H1 (cell line): Measurements from ENCODE around the gene USP3. TPM values are rescaled to one million over a fixed set of nuclear protein-coding genes. Genes with fewer than 3 reads are reported as not detected.

Experiments used
- CTCF ChIA-PET: fragments of 300-600 bp; sonication (Branson Sonifier 250); formaldehyde crosslinking; loops from one replicate; lab custom pipeline; 2021; ENCODE audit not compliant: partially characterized antibody; lab: Charles Lee
- POLR2A ChIA-PET: fragments of 300-600 bp; sonication (Branson Sonifier 250); formaldehyde crosslinking; loops from one replicate; lab custom pipeline; 2021; ENCODE audit warnings: inconsistent platforms; ENCODE audit not compliant: partially characterized antibody; lab: Charles Lee
- DNase-seq, 2 experiments: peaks; one replicate each; pipeline versions ENCODE4 v3.0.0 to v3.0.0-alpha.2; 2010 to 2022; ENCODE audit warnings: low spot score in 2 of 2, low read depth in 1 of 2, mixed read lengths in 1 of 2
- FAIRE-seq: peaks from 2 replicates; lab custom pipeline; 2011; peaks lifted over from hg19 to GRCh38; lab: Jason Lieb, UNC
- H2AFZ ChIP-seq: 2 replicates; pipeline ENCODE4 v1.8.1; 2012; ENCODE audit warnings: low read length, inconsistent platforms
- H2AK5ac ChIP-seq: 2 replicates; pipeline ENCODE4 v1.6.1; 2013; ENCODE audit warnings: low read depth, low read length
- H2BK120ac ChIP-seq: replicated peaks from 2 replicates; pipeline ENCODE3; 2013; ENCODE audit warnings: low read depth, low read length, inconsistent platforms
- H2BK12ac ChIP-seq: 2 replicates; pipeline ENCODE4 v1.6.1; 2013; ENCODE audit warnings: low read depth, low read length
- H2BK15ac ChIP-seq: 2 replicates; pipeline ENCODE4 v1.6.1; 2013; ENCODE audit warnings: low read length
- H2BK20ac ChIP-seq: 2 replicates; pipeline ENCODE4 v1.6.1; 2013; ENCODE audit warnings: low read length
- H2BK5ac ChIP-seq: 2 replicates; pipeline ENCODE4 v1.6.1; 2013; ENCODE audit warnings: low read depth, low read length
- H3K14ac ChIP-seq: 2 replicates; pipeline ENCODE4 v1.6.1; 2013; ENCODE audit warnings: inconsistent platforms; ENCODE audit not compliant: insufficient read length
- H3K18ac ChIP-seq: 2 replicates; pipeline ENCODE4 v1.6.1; 2013; ENCODE audit warnings: low read length; ENCODE audit errors: extremely low read depth
- H3K23ac ChIP-seq: 2 replicates; pipeline ENCODE4 v1.6.1; 2013; ENCODE audit warnings: inconsistent platforms; ENCODE audit not compliant: insufficient read length
- H3K23me2 ChIP-seq: 2 replicates; pipeline ENCODE4 v1.6.1; 2013; ENCODE audit warnings: low read depth, low read length
- H3K27ac ChIP-seq: 2 replicates; pipeline ENCODE4 v1.6.1; 2011; ENCODE audit warnings: low read depth, low read length, inconsistent platforms
- H3K27me3 ChIP-seq, 4 experiments: replicated peaks in 1 of 4; 1 replicate in 1 of 4; 2 replicates in 3 of 4; pipeline versions ENCODE4 v1.6.1 to v1.8.1; 2011 to 2013; ENCODE audit warnings: low read length in 3 of 4, mild to moderate bottlenecking in 3 of 4, inconsistent platforms in 2 of 4, mixed read lengths in 2 of 4, moderate library complexity in 1 of 4; ENCODE audit not compliant: control insufficient read depth in 3 of 4, insufficient read depth in 3 of 4; ENCODE audit errors: extremely low read depth in 1 of 4
- H3K36me3 ChIP-seq, 4 experiments: 2 replicates each; pipeline versions ENCODE4 v1.6.1 to v1.8.1; 2011 to 2013; ENCODE audit warnings: mild to moderate bottlenecking in 4 of 4, low read length in 3 of 4, moderate library complexity in 2 of 4, control low read depth in 1 of 4, inconsistent platforms in 1 of 4; ENCODE audit not compliant: insufficient read depth in 4 of 4, control insufficient read depth in 2 of 4
- H3K4ac ChIP-seq: replicated peaks from 2 replicates; pipeline ENCODE3; 2013; ENCODE audit warnings: low read length, low read depth, mixed read lengths, inconsistent platforms; ENCODE audit not compliant: insufficient read length
- H3K4me1 ChIP-seq, 4 experiments: replicated peaks in 1 of 4; 1 replicate in 1 of 4; 2 replicates in 3 of 4; pipeline versions ENCODE4 v1.6.1 to v1.8.1; 2011 to 2013; ENCODE audit warnings: low read length in 3 of 4, inconsistent platforms in 2 of 4, mixed read lengths in 1 of 4; ENCODE audit not compliant: insufficient read depth in 4 of 4, control insufficient read depth in 3 of 4
- H3K4me2 ChIP-seq, 2 experiments: 2 replicates each; pipeline versions ENCODE4 v1.6.1 to v1.8.1; 2011 to 2013; ENCODE audit warnings: low read depth in 2 of 2, low read length in 2 of 2, control low read depth in 1 of 2, inconsistent platforms in 1 of 2, mild to moderate bottlenecking in 1 of 2; ENCODE audit not compliant: insufficient read depth in 1 of 2
- H3K4me3 ChIP-seq, 4 experiments: fragments of 200-600, 300-600 bp in 1 of 4; sonication (generic), shearing (Covaris generic), sonication (Bioruptor Twin) in 1 of 4; 2 replicates each; pipeline versions ENCODE4 v1.5.1 to v1.8.1; 2011 to 2016; ENCODE audit warnings: low read length in 4 of 4, low read depth in 3 of 4, control low read depth in 2 of 4, inconsistent platforms in 2 of 4, mild to moderate bottlenecking in 2 of 4, mixed read lengths in 1 of 4, moderate library complexity in 1 of 4; ENCODE audit not compliant: insufficient read depth in 2 of 4; ENCODE audit errors: extremely low read depth in 1 of 4
- H3K56ac ChIP-seq: replicated peaks from 2 replicates; pipeline ENCODE3; 2013; ENCODE audit warnings: low read depth, mild to moderate bottlenecking, mixed read lengths, low read length, inconsistent platforms; ENCODE audit not compliant: insufficient read length
- H3K79me1 ChIP-seq: 2 replicates; pipeline ENCODE4 v1.6.1; 2013; ENCODE audit warnings: low read depth, low read length, control low read depth
- H3K79me2 ChIP-seq, 2 experiments: 2 replicates each; pipeline versions ENCODE4 v1.6.1 to v1.8.1; 2012 to 2013; ENCODE audit warnings: low read length in 2 of 2, mild to moderate bottlenecking in 2 of 2, inconsistent platforms in 1 of 2; ENCODE audit not compliant: insufficient read depth in 2 of 2, control insufficient read depth in 1 of 2
- H3K9ac ChIP-seq, 4 experiments: replicated peaks in 1 of 4; 1 replicate in 1 of 4; 2 replicates in 3 of 4; pipeline versions ENCODE4 v1.6.1 to v1.8.1; 2011 to 2013; ENCODE audit warnings: low read depth in 3 of 4, low read length in 3 of 4, control low read depth in 2 of 4, mild to moderate bottlenecking in 2 of 4, moderate library complexity in 2 of 4, inconsistent platforms in 1 of 4; ENCODE audit errors: extremely low read depth in 1 of 4
- H3K9me3 ChIP-seq, 2 experiments: 2 replicates each; pipeline versions ENCODE4 v1.6.1 to v1.8.1; 2012 to 2013; ENCODE audit warnings: mild to moderate bottlenecking in 2 of 2, moderate library complexity in 2 of 2, control low read depth in 1 of 2, inconsistent platforms in 1 of 2, low read depth in 1 of 2, low read length in 1 of 2, mixed read lengths in 1 of 2; ENCODE audit not compliant: insufficient read depth in 2 of 2
- H4K20me1 ChIP-seq, 2 experiments: replicated peaks in 1 of 2; 2 replicates each; pipeline versions ENCODE3 to v1.8.1; 2011 to 2013; ENCODE audit warnings: inconsistent platforms in 2 of 2, low read length in 2 of 2, mild to moderate bottlenecking in 1 of 2; ENCODE audit not compliant: insufficient read depth in 2 of 2, control insufficient read depth in 1 of 2
- H4K5ac ChIP-seq: 2 replicates; pipeline ENCODE4 v1.6.1; 2013; ENCODE audit warnings: low read length, low read depth, mixed read lengths, inconsistent platforms; ENCODE audit not compliant: insufficient read length
- H4K8ac ChIP-seq: 2 replicates; pipeline ENCODE4 v1.8.0; 2013; ENCODE audit warnings: mild to moderate bottlenecking, moderate library complexity, low read length, inconsistent platforms; ENCODE audit not compliant: insufficient read depth; ENCODE audit errors: extremely low read depth
- H4K91ac ChIP-seq: replicated peaks from 2 replicates; pipeline ENCODE3; 2013; ENCODE audit warnings: low read length, mixed read lengths, inconsistent platforms; ENCODE audit not compliant: insufficient read length
- BACH1 ChIP-seq: IDR thresholded peaks from 2 replicates; pipeline ENCODE4 v1.6.1; 2012; ENCODE audit warnings: low read length, improper control_type of control experiment
- BCL11A ChIP-seq, 2 experiments: IDR thresholded peaks; one replicate each; pipeline ENCODE4 v1.6.1; 2011; ENCODE audit warnings: low read depth in 2 of 2, low read length in 2 of 2, mild to moderate bottlenecking in 2 of 2
- CBX8 ChIP-seq: fragments of 300-800, 300-1000 bp; sonication (generic); IDR thresholded peaks from 2 replicates; pipeline ENCODE4 v1.7.1; 2016; ENCODE audit warnings: low read depth, low read length, borderline replicate concordance
- CREB1 ChIP-seq: IDR thresholded peaks from 2 replicates; pipeline ENCODE4 v1.6.1; 2012; ENCODE audit warnings: inconsistent platforms
- CTBP2 ChIP-seq: IDR thresholded peaks from 2 replicates; pipeline ENCODE4 v1.7.0; 2011; ENCODE audit warnings: borderline replicate concordance, mild to moderate bottlenecking, moderate library complexity, mixed read lengths, low read length; ENCODE audit not compliant: insufficient read depth, insufficient read length
- EP300 ChIP-seq, 2 experiments: IDR thresholded peaks; 1 replicate in 1 of 2; 2 replicates in 1 of 2; pipeline ENCODE4 v1.6.1; 2011 to 2012; ENCODE audit warnings: low read depth in 2 of 2, low read length in 2 of 2, mild to moderate bottlenecking in 2 of 2, borderline replicate concordance in 1 of 2, inconsistent platforms in 1 of 2, moderate library complexity in 1 of 2
- FOSL1 ChIP-seq: IDR thresholded peaks from 2 replicates; pipeline ENCODE4 v1.6.1; 2011; ENCODE audit warnings: mild to moderate bottlenecking, low read depth, low read length, moderate library complexity; ENCODE audit not compliant: insufficient read depth
- JUN ChIP-seq: IDR thresholded peaks from 2 replicates; pipeline ENCODE4 v1.6.1; 2011; ENCODE audit warnings: low read depth, mild to moderate bottlenecking, improper control_type of control experiment, low read length
- RNF2 ChIP-seq: fragments of 200-900, 300-1000 bp; sonication (generic); IDR thresholded peaks from 2 replicates; pipeline ENCODE4 v1.7.1; 2016; ENCODE audit warnings: borderline replicate concordance, low read depth, mild to moderate bottlenecking, antibody characterized with exemption, low read length; ENCODE audit not compliant: poor library complexity, severe bottlenecking; ENCODE audit errors: missing control alignments
- RXRA ChIP-seq: IDR thresholded peaks from 2 replicates; pipeline ENCODE4 v1.6.1; 2011; ENCODE audit warnings: low read depth, mild to moderate bottlenecking, low read length, moderate library complexity; ENCODE audit not compliant: insufficient read depth
- YY1 ChIP-seq: IDR thresholded peaks from 2 replicates; pipeline ENCODE4 v1.6.1; 2011; ENCODE audit warnings: low read depth, mild to moderate bottlenecking, low read length
- WGBS, 2 experiments: shearing (Covaris generic) in 1 of 2; methylation state at CpG; one replicate each; pipeline versions ENCODE4 v1.1.6 to v1.1.7; 2013 to 2015; ENCODE audit warnings: low lambda C conversion rate in 2 of 2, mixed read lengths in 2 of 2, inconsistent platforms in 1 of 2, low coverage in 1 of 2, missing lambda C conversion rate in 1 of 2; ENCODE audit not compliant: insufficient replicate concordance in 2 of 2, insufficient coverage in 1 of 2, insufficient read length in 1 of 2; ENCODE audit errors: extremely low coverage in 1 of 2, missing lambda C conversion rate in 1 of 2; 5-methylcytosine and 5-hydroxymethylcytosine counted together
- polyA plus RNA-seq, 7 experiments: library from polyadenylated mRNA; depleted of rRNA in 3 of 7; stranded (reverse) in 5 of 7; unstranded in 2 of 7; fragments of >200 nt in 5 of 7; fragments of 200-250 nt in 2 of 7; gene quantifications; 1 replicate in 5 of 7; 2 replicates in 1 of 7; 4 replicates in 1 of 7; pipeline versions ENCODE4 v1.2.1 to v1.2.3, GENCODE V29; 2011 to 2013; ENCODE audit warnings: missing spikeins in 2 of 7, mixed read lengths in 2 of 7
- total RNA-seq: library from RNA; stranded (reverse); fragmentation: NEBNext Ultra II Directional; extraction: Animal tissue kit (Norgen Biotek cat#: 25700); gene quantifications from 2 replicates; pipeline ENCODE4 v1.2.1, GENCODE V29; 2021
- TF ChIP-seq, protein P1 (sequence below): IDR thresholded peaks from 2 replicates; pipeline ENCODE4 v1.6.1; 2012; ENCODE audit warnings: inconsistent platforms

Gene USP3
- total and polyA plus RNA-seq, 2 of the 8 experiments (the other 6 are each of a cell fraction or from before 2014, with no cell fraction given): 15.5 to 16.2 TPM

DNA sequence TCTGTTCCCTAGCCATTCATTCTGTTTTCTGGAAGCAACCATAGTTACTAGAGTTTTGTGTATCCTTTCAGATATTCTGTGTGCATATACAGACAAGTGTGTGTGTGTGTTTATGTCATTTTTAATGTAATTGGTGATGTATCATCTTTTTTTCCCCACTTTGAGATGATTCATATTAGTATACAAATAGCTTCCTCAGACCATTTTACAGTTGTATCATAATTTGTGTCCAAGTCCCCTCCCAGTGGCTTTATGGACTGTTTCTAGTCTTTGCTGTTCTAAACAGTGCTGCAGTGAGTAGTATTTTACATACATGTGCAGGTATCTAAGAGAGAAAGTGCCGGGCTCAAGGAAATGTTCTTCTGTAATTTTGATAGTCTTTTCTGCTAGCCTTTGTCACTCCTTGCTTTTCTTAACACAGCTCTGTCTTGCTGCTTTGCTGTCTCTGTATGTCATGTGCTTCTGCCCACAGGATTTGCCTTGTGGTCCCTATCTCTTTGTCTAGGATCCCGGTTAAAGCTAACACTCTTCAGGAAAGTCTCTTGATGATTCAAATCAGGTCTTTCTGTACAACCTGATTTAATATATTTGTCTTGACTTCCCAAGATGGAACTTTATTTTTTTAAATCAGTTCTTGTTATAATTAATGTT, 61.3 kb downstream of the USP3 start:
- H3K27me3 ChIP-seq: no peaks in the 10 kb centered on the region
- no peak overlapping the region for H2BK5ac ChIP-seq
- H3K36me3 ChIP-seq: no peaks in the 10 kb centered on the region
- peaks cover 3 to 9% (median 7%) of the 10 kb centered on the region in 4 experiments; a peak in 5 of 7 replicates for H3K4me1 ChIP-seq
- H3K4ac ChIP-seq: no peak overlapping the region
- no peak overlapping the region for H3K23ac ChIP-seq
- 91% methylated on average over 2 of the region's 2 CpGs; no CpG with 5 or more reads in 1 of the 2 experiments for WGBS, 2 experiments
- ChIA-PET CTCF (interaction anchor here (0.6 to 1.7 kb wide), 3 partner anchors 11 to 36 kb away, joined by 3 to 4 read pairs (median 3); no protein-coding TSS in a partner anchor), POLR2A (no interaction called here)
- H3K79me1 ChIP-seq: no peaks in the 10 kb centered on the region
- H4K5ac ChIP-seq: no peak overlapping the region
- H2BK12ac ChIP-seq: no peak overlapping the region
- H3K56ac ChIP-seq: no peak overlapping the region
- H3K9ac ChIP-seq: no peak overlapping the region
- FAIRE-seq (no peak), DNase-seq (no peak)
- no peaks in the 10 kb centered on the region for H3K79me2 ChIP-seq
- H4K8ac ChIP-seq: no peak overlapping the region
- no peak overlapping the region for H2BK15ac ChIP-seq
- no peak overlapping the region for H3K4me2 ChIP-seq
- H3K4me3 ChIP-seq: no peak overlapping the region
- H3K18ac ChIP-seq: no peak overlapping the region
- H2AFZ ChIP-seq: no peak overlapping the region
- H3K9me3 ChIP-seq: no peaks in the 10 kb centered on the region
- no peak overlapping the region for H2AK5ac ChIP-seq
- H2BK20ac ChIP-seq: no peak overlapping the region
- H3K14ac ChIP-seq: no peak overlapping the region
- no peak overlapping the region for H4K91ac ChIP-seq
- no peaks in the 10 kb centered on the region for H4K20me1 ChIP-seq
- H3K23me2 ChIP-seq: peaks cover 1% of the 10 kb centered on the region; the same call in 1 of the 2 replicates
- no peak overlapping the region for H3K27ac ChIP-seq
- no peak overlapping the region for H2BK120ac ChIP-seq
- TF ChIP-seq EP300 (IDR thresholded peaks at IDR 0.05; ENCODE audit: borderline replicate concordance in 1 of 2, low read depth in 2 of 2, low read length in 2 of 2) (no peak), FOSL1 (no peak), YY1 (no peak), RNF2 (no peak), RXRA (no peak), JUN (no peak), BCL11A (IDR thresholded peaks at IDR 0.05; ENCODE audit: low read depth in 2 of 2, low read length in 2 of 2) (no peak), CBX8 (no peak), CREB1 (no peak), BACH1 (no peak), CTBP2 (no peak)
- TF ChIP-seq, protein P1, sequence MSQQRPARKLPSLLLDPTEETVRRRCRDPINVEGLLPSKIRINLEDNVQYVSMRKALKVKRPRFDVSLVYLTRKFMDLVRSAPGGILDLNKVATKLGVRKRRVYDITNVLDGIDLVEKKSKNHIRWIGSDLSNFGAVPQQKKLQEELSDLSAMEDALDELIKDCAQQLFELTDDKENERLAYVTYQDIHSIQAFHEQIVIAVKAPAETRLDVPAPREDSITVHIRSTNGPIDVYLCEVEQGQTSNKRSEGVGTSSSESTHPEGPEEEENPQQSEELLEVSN: no peak
